Breast epithelium (tissue), 4 donors: ENCODE results near the gene KDM4B. TPM values are rescaled to one million over a fixed set of nuclear protein-coding genes. Genes with fewer than 3 reads are reported as not detected.

Source experiments
- DNase-seq, 2 donors: peaks; one replicate each; pipeline ENCODE4 v3.0.0-alpha.2; 2019; ENCODE audit warnings: low spot score in 2 of 2
- H3K27ac ChIP-seq, 2 donors: fragments of 200-600 bp; sonication (generic) in 1 of 2; one replicate each; pipeline ENCODE4 v1.5.1; 2016 to 2019; ENCODE audit warnings: mild to moderate bottlenecking in 1 of 2
- H3K27me3 ChIP-seq, 2 donors: fragments of 200-600 bp; sonication (generic) in 1 of 2; one replicate each; pipeline versions ENCODE4 v1.5.1 to v1.6.0; 2017 to 2019; ENCODE audit warnings: control low read depth in 1 of 2, mild to moderate bottlenecking in 1 of 2
- H3K36me3 ChIP-seq: fragments of 200-600 bp; one replicate; pipeline ENCODE4 v1.5.1; 2019
- H3K4me1 ChIP-seq, 2 donors: fragments of 200-600 bp; sonication (generic); one replicate each; pipeline ENCODE4 v1.5.1; 2016 to 2019; ENCODE audit warnings: control low read depth in 1 of 2
- H3K4me3 ChIP-seq, 3 donors: fragments of 200-600 bp; sonication (generic); 1 replicate in 2 of 3; 2 replicates in 1 of 3; pipeline ENCODE4 v1.5.1; 2016 to 2019; ENCODE audit warnings: mild to moderate bottlenecking in 3 of 3, moderate library complexity in 2 of 3
- H3K9me3 ChIP-seq, 2 donors: fragments of 200-600 bp; sonication (generic) in 1 of 2; one replicate each; pipeline ENCODE4 v1.5.1; 2016 to 2019; ENCODE audit warnings: control low read depth in 1 of 2
- POLR2A ChIP-seq: fragments of 450-650 bp; IDR thresholded peaks from one replicate; pipeline ENCODE4 v1.6.1; 2016; ENCODE audit warnings: antibody characterized with exemption, mild to moderate bottlenecking, moderate library complexity
- POLR2AphosphoS5 ChIP-seq, 3 donors: sonication (generic); formaldehyde crosslinking; IDR thresholded peaks; one replicate each; pipeline ENCODE4 v1.6.1; 2017; ENCODE audit warnings: antibody characterized with exemption in 3 of 3
- intact Hi-C: fragments of 100-400 bp; cut with DNase I; formaldehyde crosslinking; loops from one replicate; pipeline ENCODE4 v1.15.1; 2023; ENCODE audit warnings: low total_unique reads
- total RNA-seq, 3 donors: library from RNA; depleted of rRNA; stranded (reverse); fragments of >200 nt; gene quantifications; one replicate each; pipeline ENCODE4 v1.1.0, GENCODE V29; 2016
- TF ChIP-seq, protein P1 (sequence below), 3 donors: fragments of 450-650 bp; IDR thresholded peaks; one replicate each; pipeline ENCODE4 v1.5.1; 2016 to 2017; ENCODE audit warnings: antibody characterized with exemption in 3 of 3, mild to moderate bottlenecking in 3 of 3, moderate library complexity in 3 of 3

Gene KDM4B
- total RNA-seq, 3 donors from 2014 or later: 25.0 to 55.3 (median 40.3) TPM

DNA sequence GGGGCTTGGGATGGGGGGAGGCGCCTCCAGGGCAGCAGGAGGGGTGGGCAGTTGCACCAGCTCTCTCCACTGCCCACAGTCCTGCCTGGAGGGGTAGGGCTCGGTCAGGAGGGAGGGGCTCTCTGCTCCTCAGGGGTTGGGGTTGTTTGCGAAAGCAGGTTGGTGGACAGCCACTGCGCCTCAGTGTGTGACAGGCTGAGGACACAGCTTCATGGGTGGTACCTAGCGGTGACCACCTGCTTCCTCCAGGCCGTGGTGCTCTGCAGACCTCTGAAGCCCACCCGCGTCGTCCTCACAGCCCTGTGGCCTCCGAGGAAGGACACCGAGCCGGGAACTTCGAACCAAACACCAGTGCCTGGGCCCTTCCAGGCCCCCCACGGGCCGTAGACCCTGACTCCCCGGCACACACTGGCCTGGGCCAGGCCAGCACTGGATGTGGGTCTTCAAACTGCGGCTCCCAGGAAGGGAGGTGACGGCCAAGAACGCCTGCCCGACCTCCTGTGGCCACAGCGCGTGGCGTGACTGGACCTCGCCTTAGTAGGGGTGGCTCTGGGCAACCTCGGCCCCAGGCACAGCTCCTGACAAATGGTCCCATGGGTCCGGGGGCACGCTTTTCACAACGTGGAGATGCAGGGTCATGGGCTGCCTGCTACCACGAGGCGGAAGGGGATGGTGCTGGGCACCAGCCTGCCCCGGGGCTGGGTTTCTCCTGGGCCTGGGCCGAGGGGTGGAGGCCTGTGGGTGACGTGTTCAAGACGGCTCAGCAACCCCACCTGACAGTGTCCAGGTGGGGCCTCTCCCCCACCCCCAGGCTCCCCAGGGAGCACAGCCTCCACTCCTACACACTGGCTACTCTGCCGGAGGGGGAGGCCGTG, 173.2 kb downstream of the KDM4B start:
- Histone ChIP-seq H3K9me3 (no peaks in the 10 kb centered on the region), H3K4me3 (no peak overlapping the region), H3K4me1 (no peaks in the 10 kb centered on the region), H3K36me3 (no peaks in the 10 kb centered on the region), H3K27ac (no peak overlapping the region), H3K27me3 (no peaks in the 10 kb centered on the region)
- TF ChIP-seq, protein P1, sequence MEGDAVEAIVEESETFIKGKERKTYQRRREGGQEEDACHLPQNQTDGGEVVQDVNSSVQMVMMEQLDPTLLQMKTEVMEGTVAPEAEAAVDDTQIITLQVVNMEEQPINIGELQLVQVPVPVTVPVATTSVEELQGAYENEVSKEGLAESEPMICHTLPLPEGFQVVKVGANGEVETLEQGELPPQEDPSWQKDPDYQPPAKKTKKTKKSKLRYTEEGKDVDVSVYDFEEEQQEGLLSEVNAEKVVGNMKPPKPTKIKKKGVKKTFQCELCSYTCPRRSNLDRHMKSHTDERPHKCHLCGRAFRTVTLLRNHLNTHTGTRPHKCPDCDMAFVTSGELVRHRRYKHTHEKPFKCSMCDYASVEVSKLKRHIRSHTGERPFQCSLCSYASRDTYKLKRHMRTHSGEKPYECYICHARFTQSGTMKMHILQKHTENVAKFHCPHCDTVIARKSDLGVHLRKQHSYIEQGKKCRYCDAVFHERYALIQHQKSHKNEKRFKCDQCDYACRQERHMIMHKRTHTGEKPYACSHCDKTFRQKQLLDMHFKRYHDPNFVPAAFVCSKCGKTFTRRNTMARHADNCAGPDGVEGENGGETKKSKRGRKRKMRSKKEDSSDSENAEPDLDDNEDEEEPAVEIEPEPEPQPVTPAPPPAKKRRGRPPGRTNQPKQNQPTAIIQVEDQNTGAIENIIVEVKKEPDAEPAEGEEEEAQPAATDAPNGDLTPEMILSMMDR (IDR thresholded peaks at IDR 0.05): no peak
- TF ChIP-seq POLR2AphosphoS5 (IDR thresholded peaks at IDR 0.05) (no peak), POLR2A (no peak)
- intact Hi-C loops: no loop called here
- DNase-seq: no peak

DNA sequence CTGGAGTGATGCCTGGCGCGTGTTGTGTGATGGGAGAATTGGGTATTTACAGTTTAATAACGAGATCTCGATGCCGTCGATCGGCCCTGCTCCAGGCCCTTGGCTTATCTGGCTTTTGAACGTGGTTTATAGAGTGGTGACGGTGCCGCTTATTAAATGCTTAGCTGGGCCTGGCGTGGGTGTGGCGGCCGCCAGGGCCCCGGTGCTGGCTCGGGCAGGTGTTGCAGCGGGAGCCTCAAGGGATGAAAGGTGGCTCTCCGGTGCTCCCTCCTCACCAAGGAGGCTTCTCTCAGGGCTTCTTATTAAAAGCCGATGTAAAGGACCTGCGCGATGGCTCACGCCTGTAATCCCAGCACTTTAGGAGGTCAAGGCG, 173.8 kb downstream of the KDM4B start:
- Histone ChIP-seq H3K27me3 (no peaks in the 10 kb centered on the region), H3K36me3 (no peaks in the 10 kb centered on the region), H3K9me3 (no peaks in the 10 kb centered on the region), H3K4me1 (no peaks in the 10 kb centered on the region), H3K4me3 (no peak overlapping the region), H3K27ac (no peak overlapping the region)
- DNase-seq: no peak
- intact Hi-C loops: no loop called here
- no peak for TF ChIP-seq POLR2AphosphoS5 (IDR thresholded peaks at IDR 0.05)
- TF ChIP-seq POLR2A: no peak
- TF ChIP-seq, protein P1 (IDR thresholded peaks at IDR 0.05): no peak

DNA sequence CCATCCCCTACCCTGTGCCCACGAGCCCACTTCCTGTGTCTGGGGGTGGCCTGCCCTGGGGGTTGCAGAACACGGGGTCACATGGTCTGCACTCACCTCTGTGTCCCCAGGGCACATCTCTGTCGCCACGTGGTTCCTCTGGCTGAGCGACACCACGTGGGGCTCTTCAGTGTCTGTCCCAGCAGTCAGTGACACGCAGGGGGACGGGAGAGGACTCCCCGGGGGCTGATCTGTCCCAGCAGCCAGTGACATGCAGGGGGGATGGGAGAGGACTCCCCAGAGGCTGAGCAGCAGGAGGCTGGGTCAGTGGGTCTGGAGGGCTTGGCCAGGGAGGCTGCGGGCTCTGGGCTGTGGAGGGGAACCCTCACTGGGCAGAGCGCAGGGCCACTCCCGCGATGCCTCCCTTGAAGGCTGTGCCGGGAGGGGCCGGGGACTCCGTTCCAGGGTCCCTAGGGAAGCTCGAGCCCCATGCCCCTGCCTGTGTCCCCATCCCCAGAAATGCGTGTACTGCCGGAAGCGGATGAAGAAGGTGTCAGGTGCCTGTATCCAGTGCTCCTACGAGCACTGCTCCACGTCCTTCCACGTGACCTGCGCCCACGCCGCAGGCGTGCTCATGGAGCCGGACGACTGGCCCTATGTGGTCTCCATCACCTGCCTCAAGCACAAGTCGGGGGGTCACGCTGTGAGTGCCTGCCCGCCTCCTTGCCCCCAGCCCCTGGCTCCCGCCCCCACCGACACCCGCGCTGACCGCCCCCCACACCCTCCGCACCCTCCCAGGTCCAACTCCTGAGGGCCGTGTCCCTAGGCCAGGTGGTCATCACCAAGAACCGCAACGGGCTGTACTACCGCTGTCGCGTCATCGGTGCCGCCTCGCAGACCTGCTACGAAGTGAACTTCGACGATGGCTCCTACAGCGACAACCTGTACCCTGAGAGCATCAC, 174.8 kb downstream of the KDM4B start:
- DNase-seq: no peak
- intact Hi-C loops: no loop called here
- Histone ChIP-seq H3K27ac (no peak overlapping the region), H3K9me3 (no peaks in the 10 kb centered on the region), H3K27me3 (no peaks in the 10 kb centered on the region), H3K4me3 (no peak overlapping the region), H3K4me1 (no peaks in the 10 kb centered on the region), H3K36me3 (no peaks in the 10 kb centered on the region)
- TF ChIP-seq, protein P1 (IDR thresholded peaks at IDR 0.05): no peak
- no peak for TF ChIP-seq POLR2A

DNA sequence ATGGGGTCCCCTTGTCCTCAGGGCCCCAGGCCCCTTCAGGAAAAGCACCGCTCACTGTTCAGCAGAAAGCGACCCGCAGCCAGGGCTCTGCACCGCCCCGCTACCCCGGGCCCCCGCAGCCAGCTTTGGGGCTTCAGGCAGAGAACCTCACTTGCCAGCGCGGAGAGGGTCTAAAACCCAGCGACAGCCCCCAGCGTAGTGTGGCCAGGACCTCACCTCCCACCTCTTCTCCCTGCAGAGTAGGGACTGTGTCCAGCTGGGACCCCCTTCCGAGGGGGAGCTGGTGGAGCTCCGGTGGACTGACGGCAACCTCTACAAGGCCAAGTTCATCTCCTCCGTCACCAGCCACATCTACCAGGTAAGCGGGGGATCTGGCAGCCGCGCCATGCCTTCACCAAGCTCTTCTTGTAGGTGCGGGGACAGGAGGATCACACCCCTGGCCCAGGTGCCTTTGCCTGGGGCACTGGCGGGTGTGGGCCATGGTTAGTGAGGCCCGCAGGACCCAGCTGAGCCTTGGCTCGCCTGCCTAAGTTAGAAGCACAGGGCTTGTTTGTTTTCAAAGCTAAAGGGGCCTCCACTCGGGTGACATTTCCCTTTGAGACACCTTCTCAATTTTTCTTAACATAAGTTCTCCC, 175.7 kb downstream of the KDM4B start:
- no peak overlapping the region for H3K4me3 ChIP-seq
- no peaks in the 10 kb centered on the region for H3K27me3 ChIP-seq
- H3K9me3 ChIP-seq: no peaks in the 10 kb centered on the region
- H3K36me3 ChIP-seq: no peaks in the 10 kb centered on the region
- intact Hi-C loops: no loop called here
- TF ChIP-seq POLR2AphosphoS5 (IDR thresholded peaks at IDR 0.05): no peak
- H3K4me1 ChIP-seq: no peaks in the 10 kb centered on the region
- no peak for DNase-seq
- H3K27ac ChIP-seq: no peak overlapping the region
